Motor neuron (in vitro differentiated cells): ENCODE data around the gene KLK1. TPM values are rescaled to one million over a fixed set of nuclear protein-coding genes. Genes with fewer than 3 reads are reported as not detected.
A peak's percentile ranks its signal among the peaks of the same experiment; 100 is the strongest.

Experiments used
- ATAC-seq, 8 experiments: fragments of 200-7000 bp; cut with Tn5 transposase; replicated peaks in 6 of 8; 2 replicates each; pipeline ENCODE4 v1.8.0; 2021; ENCODE audit warnings: mild to moderate bottlenecking in 8 of 8, moderate library complexity in 8 of 8
- H3K27ac ChIP-seq, 2 donors: fragments of 250-450 bp; sonication (Bioruptor Pico); 2 replicates each; pipeline ENCODE4 v1.9.0; 2021; ENCODE audit warnings: antibody characterized with exemption in 2 of 2, mild to moderate bottlenecking in 2 of 2, moderate library complexity in 1 of 2
- H3K4me1 ChIP-seq, 2 donors: fragments of 250-450 bp; sonication (Bioruptor Pico); replicated peaks in 1 of 2; 2 replicates each; pipeline ENCODE4 v1.6.1; 2021; ENCODE audit warnings: antibody characterized with exemption in 2 of 2, mild to moderate bottlenecking in 2 of 2, moderate library complexity in 1 of 2
- H3K4me3 ChIP-seq, 5 donors: fragments of 250-450 bp; sonication (Bioruptor Pico); 2 replicates each; pipeline ENCODE4 v1.9.0; 2021; ENCODE audit warnings: antibody characterized with exemption in 5 of 5, mild to moderate bottlenecking in 5 of 5, moderate library complexity in 4 of 5
- WGBS, 10 experiments: fragments of 450-650 bp; shearing (Covaris generic); methylation state at CpG; one replicate each; pipeline ENCODE4 v1.0.0; 2022; 5-methylcytosine and 5-hydroxymethylcytosine counted together
- in situ Hi-C, 9 experiments: fragments of 400-800 bp; cut with MboI; loops; one replicate each; pipeline ENCODE4 v1.15.0; 2021; ENCODE audit warnings: low sequenced_read_pairs in 9 of 9, low pct_unique_long_range_greater_than_20kb in 2 of 9; ENCODE audit not compliant: unreplicated experiment in 9 of 9
- total RNA-seq, 8 experiments: library from RNA; unstranded; fragments of 300-600 nt; gene quantifications; 2 replicates each; pipeline versions ENCODE4 v1.2.3 to v1.2.4, GENCODE V29; 2022

Gene KLK1
- total RNA-seq, 8 experiments from 2014 or later, result 0.25 to 1.6 (median 0.44) TPM; not detected in 2

GRCh38 chr19:50833117-50833801 lies 9.7 kb upstream of the KLK1 start, which contains the start of gene KLK15:
Gene KLK15 (minus strand): TSS chr19:50833574. CDS start chr19:50831492, 2,082 bp downstream.
- in situ Hi-C loops, result no loop called here
- Histone ChIP-seq H3K4me3 (no peak within 1 kb of the TSS), H3K27ac (no peak within 1 kb of the TSS), H3K4me1 (peaks cover 0 to 14% of the 10 kb centered on the region in 2 donors)
- no peak for ATAC-seq
- 0 to 80% (median 48%) methylated on average over 1 to 2 of the region's 8 CpGs; no CpG with 5 or more reads in 5 of the 10 experiments for WGBS, 10 experiments

- in situ Hi-C loops, result no loop called here
- 40 to 100% (median 81%) methylated on average over 1 to 6 of the region's 8 CpGs; no CpG with 5 or more reads in 4 of the 10 experiments for WGBS, 10 experiments
- no peak for ATAC-seq
- no peak overlapping the region for H3K4me3 ChIP-seq
- no peak overlapping the region for H3K27ac ChIP-seq
- peaks cover 0 to 14% of the 10 kb centered on the region in 2 donors for H3K4me1 ChIP-seq
Observed at GRCh38 chr19:50832666-50833065, 9.1 kb upstream of the KLK1 start.

GRCh38 chr19:50831026-50831396 lies 7.4 kb upstream of the KLK1 start:
- ATAC-seq, result no peak
- WGBS, 10 experiments, result 35 to 40% (median 38%) methylated on average over 1 to 5 of the region's 7 CpGs; no CpG with 5 or more reads in 7 of the 10 experiments
- no peak overlapping the region for H3K4me3 ChIP-seq
- no peak overlapping the region for H3K27ac ChIP-seq
- peaks cover 0 to 9% of the 10 kb centered on the region in 2 donors for H3K4me1 ChIP-seq
- in situ Hi-C loops, result no loop called here

GRCh38 chr19:50830266-50831025 lies 6.9 kb upstream of the KLK1 start:
- in situ Hi-C loops, result no loop called here
- Histone ChIP-seq H3K27ac (no peak overlapping the region), H3K4me3 (no peak overlapping the region), H3K4me1 (peaks cover 0 to 7% of the 10 kb centered on the region in 2 donors)
- ATAC-seq, result peak in 1 of 8 experiments; percentile 13
- 0 to 47% (median 17%) methylated on average over 1 to 3 of the region's 17 CpGs; no CpG with 5 or more reads in 7 of the 10 experiments for WGBS, 10 experiments

- H3K4me3 ChIP-seq, result no peak overlapping the region
- WGBS, 10 experiments, result 20 to 100% (median 90%) methylated on average over 1 to 3 of the region's 5 CpGs; no CpG with 5 or more reads in 3 of the 10 experiments
- H3K27ac ChIP-seq, result no peak overlapping the region
- H3K4me1 ChIP-seq, result peaks cover 0 to under 1% of the 10 kb centered on the region in 2 donors
- in situ Hi-C loops, result no loop called here
- ATAC-seq, result peak in 1 of 8 experiments; percentile 3
Observed at GRCh38 chr19:50829801-50830200, 6.2 kb upstream of the KLK1 start.

DNA sequence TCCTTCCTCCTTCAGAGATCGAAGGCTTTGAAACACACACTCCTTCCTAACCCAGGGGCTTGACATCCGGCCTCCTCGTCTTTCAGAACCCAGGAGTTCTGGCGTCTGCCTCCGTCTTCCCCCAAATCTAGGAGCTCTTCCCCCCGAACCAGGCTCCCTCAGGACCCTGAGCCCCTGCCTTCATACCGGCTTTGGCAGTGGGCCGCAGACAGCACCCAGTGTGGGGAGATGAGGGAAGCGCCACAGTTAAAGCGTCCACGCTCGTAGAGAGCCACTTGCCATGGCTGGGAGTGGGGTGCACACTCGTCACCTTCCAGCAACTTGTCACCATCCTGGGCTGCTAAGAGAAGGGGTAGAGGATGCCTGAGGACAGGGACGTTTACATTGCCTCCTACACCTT lies 3.9 kb upstream of the KLK1 start:
- Histone ChIP-seq H3K27ac (no peak overlapping the region), H3K4me3 (no peak overlapping the region), H3K4me1 (no peaks in the 10 kb centered on the region)
- in situ Hi-C loops, result no loop called here
- 46 to 80% (median 65%) methylated on average over 1 to 9 of the region's 14 CpGs; no CpG with 5 or more reads in 2 of the 10 experiments for WGBS, 10 experiments
- ATAC-seq, result no peak

GRCh38 chr19:50826492-50827240 lies 3.1 kb upstream of the KLK1 start:
- in situ Hi-C loops, result no loop called here
- Histone ChIP-seq H3K27ac (no peak overlapping the region), H3K4me1 (peaks cover 0 to 2% of the 10 kb centered on the region in 2 donors), H3K4me3 (no peak overlapping the region)
- ATAC-seq, result no peak
- 40 to 75% (median 61%) methylated on average over 1 to 43 of the region's 43 CpGs; no CpG with 5 or more reads in 2 of the 10 experiments for WGBS, 10 experiments

DNA sequence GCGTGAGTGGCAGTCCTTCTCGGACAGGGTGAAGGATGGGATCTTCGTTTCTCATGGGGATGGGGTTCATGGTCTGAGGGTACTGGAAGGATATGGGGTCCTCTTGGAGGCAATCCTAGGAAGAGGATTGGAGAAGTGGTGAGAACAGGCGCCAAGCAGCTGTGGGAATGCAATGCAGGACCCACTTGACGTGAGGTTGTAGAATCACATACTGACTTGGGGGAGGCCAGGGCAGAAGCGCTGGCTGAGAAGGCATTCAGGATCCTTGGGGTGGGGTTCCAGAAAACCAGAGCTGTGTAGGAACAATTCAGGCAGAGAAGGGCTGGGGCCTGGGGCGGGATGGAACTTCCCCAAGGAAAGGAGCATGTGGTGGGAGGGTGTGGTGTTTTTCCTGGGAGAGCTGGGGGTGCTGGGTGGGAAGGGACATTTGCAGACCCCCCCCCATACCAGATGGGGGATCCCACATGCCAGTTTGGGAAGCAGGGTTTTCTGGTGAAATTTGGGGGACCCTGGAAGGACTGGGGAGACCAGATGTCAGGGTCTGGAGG lies 852 bp downstream of the KLK1 start:
- H3K4me3 ChIP-seq, result no peak overlapping the region
- in situ Hi-C loops, result no loop called here
- no peak overlapping the region for H3K27ac ChIP-seq
- H3K4me1 ChIP-seq, result peaks cover 0 to 15% of the 10 kb centered on the region in 2 donors
- ATAC-seq, result no peak
- 21 to 67% (median 62%) methylated on average over 3 to 5 of the region's 7 CpGs; no CpG with 5 or more reads in 6 of the 10 experiments for WGBS, 10 experiments

- ATAC-seq, result no peak
- in situ Hi-C loops, result no loop called here
- H3K4me1 ChIP-seq, result peaks cover 0 to 15% of the 10 kb centered on the region in 2 donors
- no peak overlapping the region for H3K27ac ChIP-seq
- 60 to 80% (median 80%) methylated on average over 1 to 2 of the region's 8 CpGs; no CpG with 5 or more reads in 7 of the 10 experiments for WGBS, 10 experiments
- H3K4me3 ChIP-seq, result no peak overlapping the region
Observed at GRCh38 chr19:50821622-50822021, 2.0 kb downstream of the KLK1 start.

- Histone ChIP-seq H3K4me3 (no peak overlapping the region), H3K27ac (no peak overlapping the region), H3K4me1 (peaks cover 0 to 15% of the 10 kb centered on the region in 2 donors)
- WGBS, 10 experiments, result 17 to 83% (median 67%) methylated on average over 1 to 4 of the region's 4 CpGs; no CpG with 5 or more reads in 3 of the 10 experiments
- ATAC-seq, result no peak
- in situ Hi-C loops, result no loop called here
Observed at GRCh38 chr19:50821248-50821612, 2.4 kb downstream of the KLK1 start.

DNA sequence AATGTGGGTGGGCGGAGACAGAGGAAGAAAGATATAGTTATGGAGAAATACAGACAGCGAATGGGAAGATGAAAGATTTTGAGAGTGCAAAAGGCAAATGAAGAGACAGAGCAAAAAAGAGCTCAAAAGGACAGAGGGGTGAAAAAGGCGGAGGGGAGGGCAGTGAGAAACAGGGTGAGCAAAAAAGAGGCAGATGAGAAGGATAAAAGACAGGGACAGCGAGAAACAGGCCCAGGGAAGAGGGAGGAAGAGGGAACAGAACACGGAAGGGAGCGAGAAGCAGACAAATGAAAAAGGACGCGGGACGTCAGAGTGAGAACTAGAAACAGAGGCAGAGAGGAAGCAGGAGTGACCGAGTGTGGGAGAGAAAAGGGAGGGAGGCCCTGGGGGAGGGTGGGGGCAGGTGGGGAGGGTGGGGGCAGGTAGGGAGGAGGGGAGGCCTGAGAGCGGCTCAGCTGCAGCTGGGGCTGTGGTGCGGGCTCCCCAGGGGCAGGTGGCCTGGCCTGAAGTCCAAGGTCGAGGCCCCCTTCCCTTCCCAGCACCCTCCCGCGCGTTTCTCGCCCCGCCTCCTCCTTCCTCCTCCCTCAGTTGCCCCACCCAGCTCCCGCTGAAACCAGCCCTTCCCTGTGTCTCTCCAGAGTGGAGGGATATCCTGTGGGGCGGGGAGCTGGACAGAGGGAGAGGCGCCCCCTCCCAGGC lies 2.9 kb downstream of the KLK1 start:
- Histone ChIP-seq H3K27ac (no peak overlapping the region), H3K4me3 (no peak overlapping the region), H3K4me1 (peaks cover 0 to 15% of the 10 kb centered on the region in 2 donors)
- WGBS, 10 experiments, result 0 to 27% (median 16%) methylated on average over 3 to 10 of the region's 21 CpGs; no CpG with 5 or more reads in 3 of the 10 experiments
- ATAC-seq, result peak in 7 of 8 experiments; percentile 16 to 58 (median 33)
- in situ Hi-C loops, result no loop called here

GRCh38 chr19:50820086-50820485 lies 3.5 kb downstream of the KLK1 start:
- peak in 2 of 8 experiments; percentile 45 to 50 for ATAC-seq
- WGBS, 10 experiments, result 0 to 40% (median 23%) methylated on average over 1 to 3 of the region's 15 CpGs; no CpG with 5 or more reads in 6 of the 10 experiments
- H3K4me1 ChIP-seq, result peaks cover 0 to 15% of the 10 kb centered on the region in 2 donors
- in situ Hi-C loops, result no loop called here
- no peak overlapping the region for H3K4me3 ChIP-seq
- no peak overlapping the region for H3K27ac ChIP-seq
